ENCODE data around the gene CHCHD3.

GRCh38 chr7:132815130-132815529, 266.8 kb downstream of the CHCHD3 start:
- TF ChIP-seq POLR2AphosphoS5 (IDR thresholded peaks at IDR 0.05; ENCODE audit: low read depth, low read length): no peak
- TF ChIP-seq POLR2A (IDR thresholded peaks at IDR 0.05; ENCODE audit: low read depth, low read length): no peak
- no peak for TF ChIP-seq TAF1 (IDR thresholded peaks at IDR 0.05; ENCODE audit: low read depth, low read length)
- no peak for TF ChIP-seq PAX5 (IDR thresholded peaks at IDR 0.05; ENCODE audit: insufficient read depth, low read length, severe bottlenecking)
- TF ChIP-seq POU2F2 (IDR thresholded peaks at IDR 0.05; ENCODE audit: low read depth, low read length): no peak
- no peak for TF ChIP-seq SPI1 (IDR thresholded peaks at IDR 0.05; ENCODE audit: low read depth, low read length)
